ENCODE data around the gene C21orf58.
"Not testable (repeated sequence)": the region's sequence is repeated elsewhere in the genome, so short reads cannot be mapped to it uniquely, and the experiment has no call there.

Gene C21orf58

DNA sequence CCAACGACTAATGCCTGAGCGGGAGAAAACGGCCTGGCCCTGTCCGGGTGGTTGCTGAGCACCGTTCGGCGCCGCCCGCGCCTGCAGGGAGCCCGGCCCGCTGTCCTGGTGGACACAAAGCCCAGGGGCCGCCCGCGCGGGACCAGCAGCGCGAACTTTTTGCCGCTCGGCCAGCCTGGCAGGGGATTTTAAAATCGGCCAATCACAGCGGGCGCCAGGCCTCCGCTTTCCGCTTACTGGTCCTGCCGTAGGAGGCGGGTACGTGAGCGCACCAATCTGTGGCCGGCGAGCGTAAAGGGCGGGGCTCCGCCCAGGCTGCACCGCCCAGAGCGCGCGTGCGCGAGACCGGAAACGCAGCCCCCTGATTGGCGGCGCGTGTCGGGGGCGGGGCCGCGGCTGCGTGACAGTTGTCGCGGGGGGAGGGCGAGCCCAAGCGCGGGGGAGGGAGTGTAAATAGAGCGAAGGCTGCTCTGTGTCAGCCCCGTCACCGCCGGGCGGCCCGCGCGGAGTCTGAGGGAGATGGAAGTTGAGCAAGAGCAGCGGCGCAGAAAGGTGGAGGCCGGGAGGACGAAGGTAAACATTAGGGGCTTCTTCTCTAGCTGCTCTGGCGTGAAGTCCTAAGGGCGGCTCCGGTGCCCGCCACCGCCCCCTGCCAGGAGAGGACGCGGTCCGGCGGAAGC lies at the start of gene C21orf58, which contains the start of gene PCNT:
TSS of gene C21orf58 (minus strand) at position 161 of the 680 bp plus-strand sequence. CDS start 1,132 bp downstream, outside the sequence.
TSS of gene PCNT (plus strand) at position 447 of the 680 bp plus-strand sequence. CDS start at position 520, 73 bp downstream.
- no peak for TF ChIP-seq CTCF (IDR thresholded peaks at IDR 0.05; ENCODE audit: insufficient read depth, low read length, missing control alignments)
- H3K4me3 ChIP-seq (ENCODE audit: low read depth, low read length), result peak within 1 kb of the TSS; percentile 94
- peak; percentile 79 for DNase-seq (ENCODE audit: low read depth, low spot score)
- ChIA-PET CTCF (interaction anchor here (1.0 kb wide), 1 partner anchor 94 kb away, joined by 4 read pairs; no protein-coding TSS in a partner anchor), POLR2A (no interaction called here)

DNA sequence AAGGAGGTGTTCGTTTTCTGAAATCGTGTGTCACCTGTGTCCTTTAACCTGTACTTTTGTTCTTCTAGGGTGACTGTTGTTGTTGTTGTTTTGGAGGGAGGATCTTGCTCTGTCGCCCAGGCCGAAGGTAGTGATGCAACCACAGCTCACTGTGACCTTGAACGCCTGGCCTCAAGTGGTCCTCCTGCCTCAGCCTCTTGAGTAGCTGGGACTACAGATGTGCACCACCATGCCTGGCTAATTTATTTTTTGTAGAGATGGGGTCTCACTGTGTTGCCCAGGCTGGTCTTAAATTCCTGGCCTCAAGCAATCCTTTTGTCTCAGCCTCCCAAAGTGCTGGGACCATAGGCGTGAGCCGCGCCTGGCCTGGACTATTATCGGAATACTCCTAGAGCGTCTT lies 49.3 kb upstream of the C21orf58 start:
- CTCF ChIA-PET; POLR2A ChIA-PET; DNase-seq (ENCODE audit: low read depth, low spot score); H3K4me3 ChIP-seq (ENCODE audit: low read depth, low read length): not testable (repeated sequence)

- no peak overlapping the region for H3K4me3 ChIP-seq (ENCODE audit: low read depth, low read length)
- POLR2A ChIA-PET, result no interaction called here
- TF ChIP-seq CTCF (IDR thresholded peaks at IDR 0.05; ENCODE audit: insufficient read depth, low read length, missing control alignments), result no peak
- DNase-seq (ENCODE audit: low read depth, low spot score), result no peak
- CTCF ChIA-PET, result no interaction called here
These were observed 48.4 kb upstream of the C21orf58 start for GRCh38 chr21:46372014-46372485.

DNA sequence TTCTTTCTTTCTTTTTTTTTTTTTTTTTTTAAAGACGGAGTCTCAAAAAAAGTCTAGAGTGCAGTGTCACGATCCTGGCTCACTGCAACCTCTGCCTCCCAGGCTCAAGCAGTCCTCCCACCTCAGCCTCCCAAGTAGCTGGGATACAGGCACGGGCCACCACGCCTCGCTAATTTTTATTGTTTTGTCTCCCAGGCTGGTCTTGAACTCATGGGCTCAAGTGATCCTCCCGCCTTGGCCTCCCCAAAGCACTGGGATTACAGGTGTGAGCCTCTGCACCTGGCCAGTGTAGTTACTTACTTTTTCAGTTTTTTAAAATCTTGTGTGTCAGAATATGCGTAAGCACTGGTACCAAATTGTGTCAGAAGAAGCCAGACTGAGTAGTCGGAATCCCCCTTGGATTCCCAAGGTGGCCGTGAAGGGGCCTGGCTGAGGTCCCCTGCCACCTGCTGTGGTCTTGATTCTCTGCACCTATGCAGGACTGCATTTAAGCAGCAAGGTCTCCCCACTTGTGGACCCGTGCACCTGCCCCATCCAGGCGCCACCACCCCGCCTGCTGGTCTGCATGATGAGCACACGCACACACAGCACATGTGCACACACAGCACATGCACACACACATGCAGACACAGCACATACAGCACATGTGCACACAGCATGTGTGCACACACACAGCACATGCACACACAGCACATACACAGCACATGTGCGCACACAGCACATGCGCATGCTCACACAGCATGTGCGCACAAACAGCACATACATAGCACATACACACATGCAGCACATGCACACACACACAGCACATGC lies 47.7 kb upstream of the C21orf58 start:
- DNase-seq (ENCODE audit: low read depth, low spot score), result no peak
- no peak for TF ChIP-seq CTCF (IDR thresholded peaks at IDR 0.05; ENCODE audit: insufficient read depth, low read length, missing control alignments)
- H3K4me3 ChIP-seq (ENCODE audit: low read depth, low read length), result no peak overlapping the region
- POLR2A ChIA-PET, result no interaction called here
- CTCF ChIA-PET, result no interaction called here

DNA sequence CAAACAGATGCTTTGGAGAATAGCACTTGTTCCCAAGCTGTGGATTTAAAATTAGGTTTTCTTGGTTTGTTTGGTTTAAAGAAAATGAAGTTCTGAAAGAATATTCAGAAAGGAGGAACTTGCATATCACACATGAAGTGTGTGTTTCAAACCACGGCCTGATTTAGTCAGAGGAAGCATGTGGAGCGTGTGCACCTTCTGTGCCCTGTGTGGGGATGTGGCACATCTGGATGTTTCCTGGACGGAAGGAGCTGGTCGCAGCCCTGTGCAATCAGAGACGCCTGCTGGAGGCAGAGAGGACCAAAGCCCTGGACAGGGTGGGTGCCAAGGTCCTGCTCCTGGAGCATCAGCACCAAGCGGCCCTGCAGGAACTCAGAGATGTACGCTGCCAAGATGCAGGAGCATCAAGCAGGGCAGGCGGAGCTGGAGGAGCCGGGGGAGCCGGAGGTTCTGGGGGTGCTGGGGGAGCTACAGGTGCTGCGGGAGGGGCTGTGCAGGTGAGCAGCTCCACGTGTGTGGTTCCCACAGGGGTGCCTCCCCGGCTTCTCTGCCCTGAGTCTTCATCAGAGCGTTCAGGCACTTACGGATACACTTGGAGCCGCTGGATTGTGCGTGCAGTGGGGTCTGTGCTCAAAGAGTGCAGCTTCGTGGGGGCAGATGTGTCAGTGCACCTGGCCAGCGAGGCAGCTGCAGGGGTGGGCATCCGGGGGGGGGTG lies 46.0 kb upstream of the C21orf58 start:
- no peak for TF ChIP-seq CTCF (IDR thresholded peaks at IDR 0.05; ENCODE audit: insufficient read depth, low read length, missing control alignments)
- CTCF ChIA-PET, result no interaction called here
- POLR2A ChIA-PET, result no interaction called here
- DNase-seq (ENCODE audit: low read depth, low spot score), result no peak
- no peak overlapping the region for H3K4me3 ChIP-seq (ENCODE audit: low read depth, low read length)

DNA sequence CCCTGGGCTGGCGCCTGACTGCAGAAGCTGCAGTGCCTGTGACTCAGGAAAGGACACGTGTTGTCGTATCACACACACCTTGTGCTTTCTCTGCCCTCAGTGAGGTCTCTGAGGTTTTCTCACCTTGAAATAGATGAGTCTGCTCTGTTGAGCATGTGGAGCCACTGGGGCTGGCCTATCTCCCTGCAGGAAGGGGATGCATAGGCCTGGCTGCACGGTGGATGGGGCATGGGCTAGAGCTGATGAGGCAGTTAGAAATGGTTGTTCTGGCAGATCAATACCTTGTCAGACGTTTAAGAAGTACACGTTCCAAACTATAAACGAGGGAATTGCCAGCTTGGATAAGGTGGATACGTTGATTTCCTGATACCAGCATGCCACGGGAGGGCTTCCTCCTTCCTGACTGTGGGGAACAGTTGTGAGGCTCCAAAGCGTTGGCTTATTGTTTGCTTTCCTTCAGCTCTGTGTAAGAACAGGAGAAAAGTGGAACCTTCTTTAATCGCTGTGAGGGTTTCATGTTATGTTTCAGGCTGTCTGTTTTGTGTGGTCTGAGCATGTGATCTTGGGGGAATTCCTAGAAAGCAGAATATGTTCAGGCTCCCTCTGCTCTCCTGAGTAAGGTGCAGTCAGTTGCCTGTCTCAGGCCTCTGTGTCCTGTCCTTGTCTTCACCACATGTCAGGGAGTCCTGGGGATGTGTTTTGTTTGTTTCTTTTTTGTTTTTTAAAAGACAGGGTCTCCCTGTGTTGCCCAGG lies 45.0 kb upstream of the C21orf58 start:
- ChIA-PET CTCF (no interaction called here), POLR2A (no interaction called here)
- no peak overlapping the region for H3K4me3 ChIP-seq (ENCODE audit: low read depth, low read length)
- no peak for TF ChIP-seq CTCF (IDR thresholded peaks at IDR 0.05; ENCODE audit: insufficient read depth, low read length, missing control alignments)
- DNase-seq (ENCODE audit: low read depth, low spot score), result no peak
